Fibroblast of the conjunctiva (primary cell): ENCODE results near the gene CHD9NB.
A peak's percentile ranks its signal among the peaks of the same experiment; 100 is the strongest.

ENCODE experiments used
- DNase-seq: peaks from one replicate; pipeline ENCODE4 v3.0.0-alpha.2; 2010; ENCODE audit warnings: low read depth

The CHD9NB gene

DNA sequence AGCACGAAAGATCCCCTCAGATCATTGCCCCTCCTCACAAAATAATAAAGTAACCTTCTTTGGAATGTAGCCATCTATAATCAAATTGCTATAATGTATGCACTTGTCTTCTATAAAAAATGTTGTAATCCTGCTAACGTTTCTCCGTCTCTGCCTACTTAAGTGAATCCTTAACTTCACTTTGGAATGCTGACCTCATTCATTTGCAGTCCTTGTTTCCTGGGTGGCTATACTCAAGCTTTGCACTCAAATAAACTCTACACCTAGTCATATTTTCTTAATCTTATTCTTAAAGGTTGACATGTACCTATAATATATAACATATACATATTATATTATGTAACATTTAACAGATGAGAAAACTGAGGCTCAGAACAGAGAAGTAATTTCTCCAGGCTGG, 22.7 kb downstream of the CHD9NB start:
- no peak for DNase-seq

DNA sequence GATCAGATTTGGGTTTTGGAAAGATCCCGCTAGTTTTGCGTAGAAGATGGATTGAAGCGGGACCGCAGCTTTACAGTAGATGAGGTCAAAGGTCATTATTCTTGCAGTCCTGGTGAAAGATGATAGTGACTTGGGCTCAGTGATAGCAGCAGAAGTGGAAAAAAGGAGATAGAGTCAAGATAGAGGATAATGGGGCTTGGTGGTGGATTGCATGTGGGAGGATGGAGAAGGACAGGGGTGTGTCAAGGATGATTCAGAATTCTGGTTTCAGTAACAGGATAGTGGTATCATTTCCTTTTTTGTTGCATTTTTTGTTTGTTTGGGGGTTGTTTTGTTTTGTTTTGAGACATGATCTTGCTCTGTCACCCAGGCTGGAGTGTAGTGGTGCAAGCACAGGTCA, 28.7 kb downstream of the CHD9NB start:
- DNase-seq, result no peak

DNA sequence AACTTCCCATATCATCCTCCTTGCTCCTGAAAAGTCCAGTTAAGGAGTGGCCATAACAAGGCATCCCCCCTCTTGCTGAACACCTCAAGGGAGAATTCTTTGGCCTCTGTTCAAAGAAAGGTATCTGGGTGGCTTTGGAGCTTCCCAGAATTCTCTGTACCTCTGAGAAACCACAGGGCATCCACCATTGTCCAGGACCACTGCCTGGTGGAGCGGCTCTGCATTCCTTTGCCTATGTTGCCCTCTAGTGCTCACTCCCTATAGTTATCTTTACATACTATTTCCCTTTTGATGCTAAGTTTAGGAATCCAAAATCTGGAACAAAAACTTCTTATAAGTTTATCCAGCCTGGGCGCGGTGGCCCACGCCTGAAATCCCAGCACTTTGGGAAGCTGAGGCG, 30.3 kb downstream of the CHD9NB start:
- peak; percentile 34 for DNase-seq

DNA sequence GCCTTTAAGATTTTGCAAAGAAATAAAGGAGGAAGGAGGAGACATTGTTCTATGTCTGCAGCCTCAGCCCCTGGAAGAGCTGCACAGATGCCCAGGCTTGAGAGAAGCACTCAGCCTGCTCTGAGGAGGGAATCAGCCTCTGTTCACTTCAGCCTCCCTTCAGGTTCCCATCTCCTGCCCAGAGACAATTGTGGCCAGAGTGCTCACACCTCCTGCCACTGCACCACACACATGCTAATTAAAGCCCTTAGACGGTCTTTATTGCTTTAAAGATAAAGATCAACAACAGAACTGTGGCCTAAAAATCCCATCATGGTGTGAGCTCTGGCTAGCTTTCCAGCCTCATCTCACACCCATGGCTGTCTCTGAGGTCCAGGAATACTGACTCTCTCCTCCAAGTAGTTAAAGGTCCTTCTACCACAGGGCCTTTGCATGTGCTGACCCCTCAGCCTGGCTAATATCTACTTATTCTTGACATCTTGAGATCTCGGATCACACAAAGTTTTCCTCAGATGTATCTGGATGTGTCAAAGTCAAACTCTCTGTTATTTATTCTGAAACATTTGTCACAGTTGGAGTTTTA, 33.8 kb downstream of the CHD9NB start:
- no peak for DNase-seq

DNA sequence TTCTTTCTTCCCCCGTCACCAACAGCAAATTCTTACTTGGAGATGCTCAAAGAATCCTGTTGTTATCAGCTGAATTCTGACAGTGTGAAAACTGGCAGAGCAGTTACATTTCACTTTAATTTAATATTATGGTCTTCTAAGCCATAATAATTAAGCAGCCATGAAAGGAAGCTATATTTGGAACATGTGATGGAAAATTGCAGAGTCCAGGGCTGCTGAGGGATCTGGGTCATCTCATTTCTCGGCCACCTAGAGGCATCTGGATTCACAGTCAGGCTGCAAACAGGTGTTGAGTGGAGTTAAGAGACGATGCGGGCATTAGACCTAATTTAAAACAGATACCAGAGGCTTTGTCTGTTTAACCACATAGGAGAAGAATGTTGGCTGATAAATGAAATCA, 38.4 kb downstream of the CHD9NB start:
- no peak for DNase-seq

DNA sequence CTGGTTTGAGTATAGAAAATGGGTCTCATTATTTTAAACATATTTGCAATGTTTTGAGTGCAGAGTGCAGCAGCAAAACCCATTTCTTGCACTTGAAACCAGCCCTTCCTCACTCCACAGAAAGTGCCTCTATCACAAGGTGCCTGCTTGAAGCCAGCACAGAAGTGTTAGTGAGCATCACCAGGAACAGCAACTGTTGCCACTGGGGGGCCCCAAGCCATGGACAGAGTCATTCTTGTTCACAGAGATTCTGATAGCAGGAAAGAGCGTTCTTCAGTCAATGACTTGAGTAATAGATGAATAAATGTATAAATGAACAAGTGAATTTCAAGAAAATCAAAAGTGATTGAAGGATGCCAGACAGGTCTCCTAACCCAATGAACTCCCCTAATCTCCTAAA, 45.6 kb downstream of the CHD9NB start:
- no peak for DNase-seq

DNA sequence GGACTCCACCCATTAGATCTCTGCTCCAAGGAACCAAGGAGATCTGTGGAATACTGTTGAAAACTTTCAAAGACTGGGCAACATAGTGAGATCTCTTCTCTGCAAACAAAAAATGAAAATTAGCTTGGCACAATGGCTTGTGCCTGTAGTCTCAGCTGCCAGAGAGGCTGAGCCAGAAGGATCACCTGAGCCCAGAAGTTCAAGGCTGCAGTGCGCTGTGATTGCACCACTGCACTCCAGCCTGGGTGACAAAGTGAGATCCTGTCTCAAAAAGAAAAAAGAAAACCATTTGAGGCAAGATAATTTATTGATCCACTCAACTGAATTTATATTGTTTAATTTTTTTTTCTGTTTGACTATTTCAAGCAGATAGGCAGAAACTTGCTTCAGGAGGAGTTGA, 54.8 kb downstream of the CHD9NB start:
- DNase-seq, result no peak

DNA sequence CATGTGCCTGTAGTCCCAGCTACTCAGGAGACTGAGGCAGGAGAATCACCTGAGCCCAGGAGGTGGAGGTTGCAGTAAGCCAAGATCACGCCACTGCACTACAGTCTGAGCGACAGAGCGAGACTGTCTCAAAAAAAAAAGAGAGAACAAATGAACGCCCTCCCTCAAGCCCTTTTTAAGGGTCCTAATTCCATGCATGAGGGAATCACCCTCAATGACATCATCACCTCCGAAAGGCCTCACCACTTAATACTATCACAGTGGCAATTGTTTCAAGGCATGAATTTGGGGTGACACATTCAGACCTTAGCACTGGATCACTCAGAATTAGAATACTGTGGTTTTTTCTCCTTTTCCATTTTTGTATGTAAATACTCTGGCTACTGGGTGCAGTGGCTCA, 57.8 kb downstream of the CHD9NB start:
- no peak for DNase-seq

DNA sequence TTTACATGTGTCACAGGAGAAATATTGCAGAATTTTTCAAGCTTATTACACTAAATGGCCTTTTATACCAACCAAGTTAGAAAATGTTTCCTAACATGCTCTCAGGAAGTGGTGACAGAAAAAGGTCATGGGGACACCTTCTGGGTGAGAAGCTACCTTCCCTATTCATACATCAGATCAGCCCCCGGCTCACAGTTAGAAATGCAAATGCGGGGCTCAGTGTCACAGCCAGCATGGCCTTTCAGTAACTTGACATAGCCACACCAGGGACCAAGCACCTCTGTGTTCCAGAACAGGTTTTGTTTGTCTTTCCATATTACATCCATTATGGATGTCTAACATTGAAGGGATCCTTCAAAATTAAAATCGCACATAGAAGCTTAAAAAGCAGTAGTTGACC, 59.5 kb downstream of the CHD9NB start:
- DNase-seq, result no peak

DNA sequence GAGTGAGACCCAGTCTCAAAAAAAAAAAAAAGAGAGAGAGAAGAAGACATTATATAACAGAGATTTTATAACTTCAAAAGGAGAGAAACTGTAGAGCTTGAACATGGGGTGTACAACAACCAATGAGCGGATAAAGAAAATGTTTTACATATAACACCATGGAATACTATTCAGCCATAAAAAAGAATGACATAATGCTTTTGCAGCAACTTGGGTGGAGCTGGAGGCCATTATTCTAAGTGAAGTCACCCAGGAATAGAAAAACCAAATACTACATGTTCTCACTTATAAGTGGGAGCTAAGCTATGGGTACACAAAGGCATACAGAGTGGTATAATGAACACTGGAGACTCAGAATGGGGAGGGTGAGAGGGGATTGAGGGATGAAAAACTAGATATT, 61.1 kb downstream of the CHD9NB start:
- DNase-seq, result no peak
